Fibroblast of peridontal ligament (primary cell): ENCODE measurements around the gene STAB1.
A peak's percentile ranks its signal among the peaks of the same experiment; 100 is the strongest.
"Not testable (repeated sequence)": the region's sequence is repeated elsewhere in the genome, so short reads cannot be mapped to it uniquely, and the experiment has no call there.

Experiments used
- DNase-seq: peaks from one replicate; pipeline ENCODE4 v3.0.0-alpha.2; 2010; ENCODE audit errors: extremely low read depth

The STAB1 gene

DNA sequence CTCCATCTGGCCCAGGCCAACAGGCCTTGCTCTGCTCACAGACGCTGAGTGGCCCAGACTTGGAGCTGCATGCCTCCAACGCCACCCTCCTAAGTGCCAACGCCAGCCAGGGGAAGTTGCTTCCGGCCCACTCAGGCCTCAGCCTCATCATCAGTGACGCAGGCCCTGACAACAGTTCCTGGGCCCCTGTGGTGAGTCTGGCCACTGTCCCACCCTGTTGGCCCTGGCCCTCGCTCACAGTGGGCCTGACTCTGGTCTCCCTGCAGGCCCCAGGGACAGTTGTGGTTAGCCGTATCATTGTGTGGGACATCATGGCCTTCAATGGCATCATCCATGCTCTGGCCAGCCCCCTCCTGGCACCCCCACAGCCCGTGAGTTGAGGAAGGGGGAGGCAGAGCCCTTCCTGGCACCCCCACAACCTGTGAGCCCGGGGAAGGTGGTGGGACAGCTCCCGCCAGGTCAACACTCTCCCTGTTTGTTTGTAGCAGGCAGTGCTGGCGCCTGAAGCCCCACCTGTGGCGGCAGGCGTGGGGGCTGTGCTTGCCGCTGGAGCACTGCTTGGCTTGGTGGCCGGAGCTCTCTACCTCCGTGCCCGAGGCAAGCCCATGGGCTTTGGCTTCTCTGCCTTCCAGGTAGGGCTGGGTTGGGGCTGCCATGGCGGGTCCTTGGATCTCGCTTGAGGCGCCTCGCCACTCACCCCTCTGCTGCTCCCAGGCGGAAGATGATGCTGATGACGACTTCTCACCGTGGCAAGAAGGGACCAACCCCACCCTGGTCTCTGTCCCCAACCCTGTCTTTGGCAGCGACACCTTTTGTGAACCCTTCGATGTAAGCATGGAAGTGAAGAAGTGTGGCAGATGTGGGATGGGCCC, 28.5 kb downstream of the STAB1 start:
- no peak for DNase-seq

DNA sequence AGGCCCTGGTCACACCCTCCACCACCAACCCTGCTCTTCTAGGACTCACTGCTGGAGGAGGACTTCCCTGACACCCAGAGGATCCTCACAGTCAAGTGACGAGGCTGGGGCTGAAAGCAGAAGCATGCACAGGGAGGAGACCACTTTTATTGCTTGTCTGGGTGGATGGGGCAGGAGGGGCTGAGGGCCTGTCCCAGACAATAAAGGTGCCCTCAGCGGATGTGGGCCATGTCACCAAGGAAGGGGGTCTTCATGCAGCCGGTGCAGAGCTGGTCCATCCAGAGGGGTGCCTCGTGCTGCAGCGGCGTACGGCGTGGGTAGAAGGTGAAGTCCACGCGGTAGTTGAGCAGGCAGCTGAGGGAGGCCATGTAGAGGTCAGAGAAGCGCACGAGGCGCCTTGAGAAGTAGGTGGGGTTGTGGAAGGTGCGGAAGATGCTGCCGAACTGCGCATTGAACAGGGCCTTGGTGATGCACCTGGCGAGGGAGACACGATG, 29.2 kb downstream of the STAB1 start:
- no peak for DNase-seq

GRCh38 chr3:52524752-52525679, 29.9 kb downstream of the STAB1 start:
- no peak for DNase-seq

DNA sequence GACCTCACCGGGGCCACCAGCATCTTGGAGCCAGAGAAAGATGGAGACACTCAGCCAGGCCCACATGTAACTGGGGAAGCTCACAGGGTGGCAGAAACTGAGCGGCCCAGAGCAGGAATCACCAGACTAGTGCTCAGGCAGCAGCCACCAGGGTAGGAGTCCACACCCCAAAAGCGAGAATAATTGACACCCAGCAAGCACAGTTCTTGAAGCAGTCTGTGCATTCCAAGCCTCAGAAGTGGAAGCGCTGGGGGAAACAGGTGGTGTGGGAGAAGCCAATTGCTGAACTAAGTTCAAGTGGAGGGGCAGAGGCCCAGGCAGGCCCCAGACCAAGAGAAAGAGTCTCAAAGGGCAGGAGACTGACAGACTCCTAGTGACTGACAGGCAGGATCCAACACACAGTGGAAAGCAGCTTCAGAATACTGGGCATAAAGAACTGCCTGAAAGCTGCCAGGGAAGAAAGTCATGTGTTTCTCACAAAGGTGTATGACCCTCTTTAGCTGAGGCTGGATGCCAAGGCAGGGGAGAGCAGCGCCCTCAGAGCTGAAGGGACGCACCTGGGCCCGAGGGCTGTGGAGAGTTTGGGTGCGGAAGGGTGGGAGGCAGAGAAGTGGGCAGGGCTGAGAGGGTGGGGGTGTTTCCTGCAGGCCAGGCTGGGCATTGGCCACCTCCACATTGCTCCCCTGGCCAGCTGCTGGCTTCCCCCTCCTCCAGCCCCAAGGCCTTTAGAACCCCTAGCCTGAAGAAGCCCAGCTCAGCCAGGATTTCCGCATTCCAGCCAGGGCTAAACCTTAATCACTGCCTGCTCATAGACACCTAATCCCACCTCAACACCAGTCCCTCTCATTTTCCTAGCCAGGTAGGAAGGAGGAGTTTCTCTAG, 30.8 kb downstream of the STAB1 start:
- DNase-seq = no peak

DNA sequence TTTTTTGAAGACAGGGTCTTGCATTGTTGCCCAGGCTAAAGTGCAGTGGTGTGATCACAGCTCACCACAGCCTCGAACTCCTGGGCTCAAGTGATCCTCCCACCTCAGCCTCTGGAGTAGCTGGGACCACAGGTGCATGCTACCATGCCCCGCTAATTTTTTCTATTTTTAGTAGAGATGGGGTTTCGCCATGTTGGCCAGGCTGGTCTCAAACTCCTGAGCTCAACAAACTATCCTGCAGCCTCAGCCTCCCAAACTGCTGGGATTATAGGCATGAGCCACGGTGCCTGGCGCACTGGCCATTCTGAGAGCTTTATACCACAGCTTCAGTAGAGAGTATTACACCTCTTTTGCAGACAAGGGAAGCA, 31.5 kb downstream of the STAB1 start:
- DNase-seq = not testable (repeated sequence)

DNA sequence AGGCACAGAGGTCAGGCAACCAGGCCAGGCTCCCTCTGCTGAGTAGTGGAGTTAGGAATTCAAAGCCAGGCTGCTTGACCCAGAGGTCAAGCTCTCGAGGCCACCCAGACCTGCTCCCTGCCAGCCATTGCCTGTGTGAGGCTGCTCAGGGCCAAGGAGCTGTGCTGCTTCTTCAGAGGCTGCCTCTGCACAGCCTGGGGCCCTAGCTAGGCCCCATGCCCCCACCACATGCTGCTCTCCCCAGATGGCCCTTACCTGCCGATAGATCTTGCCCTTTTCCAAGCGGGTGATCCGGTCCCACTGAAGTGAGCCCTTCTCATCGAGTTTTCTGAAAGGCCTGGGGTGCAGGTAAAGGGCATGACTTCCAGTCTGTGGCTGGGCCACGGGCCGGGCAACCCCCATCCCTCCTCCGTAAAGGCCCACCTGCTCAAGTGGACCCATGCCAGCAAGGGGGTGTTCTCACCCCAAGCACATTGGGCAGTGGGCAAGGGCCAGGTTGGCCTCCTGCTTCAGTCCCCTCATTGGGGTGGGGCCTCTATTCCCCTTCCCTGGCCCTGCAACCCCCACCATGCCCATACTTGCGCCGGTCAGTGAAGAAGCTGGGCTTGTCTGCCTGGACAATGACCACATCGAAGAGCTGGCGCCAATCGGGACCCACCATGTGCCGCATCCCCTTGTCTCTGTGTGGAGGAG, 32.0 kb downstream of the STAB1 start:
- DNase-seq = no peak

- DNase-seq = no peak
These were observed 32.8 kb downstream of the STAB1 start for GRCh38 chr3:52527732-52528585.

- no peak for DNase-seq
These were observed 33.6 kb downstream of the STAB1 start for GRCh38 chr3:52528586-52529375.

DNA sequence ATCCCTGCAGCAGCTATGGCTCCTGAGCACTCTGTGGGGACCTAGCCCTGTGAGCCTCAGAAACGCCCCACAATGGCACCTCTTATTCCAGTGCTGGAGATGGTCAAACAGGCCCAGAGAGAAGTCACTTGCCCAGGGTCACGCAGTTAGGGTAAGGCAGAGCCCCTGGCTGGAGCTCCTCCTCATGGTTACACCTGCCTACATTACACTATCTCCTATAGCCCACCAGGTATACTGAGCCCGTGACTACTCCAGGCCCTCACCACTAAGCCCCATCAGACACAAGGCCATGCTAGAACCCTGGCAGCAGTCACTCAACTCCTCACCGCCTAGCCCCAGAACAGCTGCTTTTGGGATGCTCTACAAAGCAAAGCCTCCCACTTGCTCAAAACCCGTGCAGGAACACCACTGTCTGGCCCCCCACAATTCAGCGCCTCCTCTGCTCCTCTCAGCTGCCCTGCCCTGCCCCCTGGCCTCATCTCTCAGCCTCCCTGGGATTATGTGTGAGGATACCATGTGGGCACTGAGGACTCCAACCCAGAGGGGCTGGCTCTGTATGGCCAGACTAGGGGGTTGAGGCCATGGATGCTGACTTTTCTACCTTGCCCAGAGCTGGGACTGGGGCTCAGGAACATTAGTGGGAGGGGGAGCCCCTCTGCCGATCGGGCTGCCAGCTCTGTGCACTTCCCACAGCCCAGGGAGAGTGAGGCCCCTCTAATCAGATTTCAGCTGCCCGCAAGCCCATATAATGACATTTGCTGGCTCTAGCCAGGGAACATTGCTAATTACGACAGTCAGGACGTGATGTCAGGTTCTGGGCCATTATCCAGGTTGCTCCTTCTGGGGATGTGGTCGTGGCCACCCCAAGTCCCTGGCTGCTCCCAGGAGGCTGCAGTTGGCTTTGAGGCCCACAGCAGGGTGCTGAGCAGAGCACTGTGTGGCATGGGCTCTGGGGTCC, 34.5 kb downstream of the STAB1 start:
- DNase-seq = no peak

DNA sequence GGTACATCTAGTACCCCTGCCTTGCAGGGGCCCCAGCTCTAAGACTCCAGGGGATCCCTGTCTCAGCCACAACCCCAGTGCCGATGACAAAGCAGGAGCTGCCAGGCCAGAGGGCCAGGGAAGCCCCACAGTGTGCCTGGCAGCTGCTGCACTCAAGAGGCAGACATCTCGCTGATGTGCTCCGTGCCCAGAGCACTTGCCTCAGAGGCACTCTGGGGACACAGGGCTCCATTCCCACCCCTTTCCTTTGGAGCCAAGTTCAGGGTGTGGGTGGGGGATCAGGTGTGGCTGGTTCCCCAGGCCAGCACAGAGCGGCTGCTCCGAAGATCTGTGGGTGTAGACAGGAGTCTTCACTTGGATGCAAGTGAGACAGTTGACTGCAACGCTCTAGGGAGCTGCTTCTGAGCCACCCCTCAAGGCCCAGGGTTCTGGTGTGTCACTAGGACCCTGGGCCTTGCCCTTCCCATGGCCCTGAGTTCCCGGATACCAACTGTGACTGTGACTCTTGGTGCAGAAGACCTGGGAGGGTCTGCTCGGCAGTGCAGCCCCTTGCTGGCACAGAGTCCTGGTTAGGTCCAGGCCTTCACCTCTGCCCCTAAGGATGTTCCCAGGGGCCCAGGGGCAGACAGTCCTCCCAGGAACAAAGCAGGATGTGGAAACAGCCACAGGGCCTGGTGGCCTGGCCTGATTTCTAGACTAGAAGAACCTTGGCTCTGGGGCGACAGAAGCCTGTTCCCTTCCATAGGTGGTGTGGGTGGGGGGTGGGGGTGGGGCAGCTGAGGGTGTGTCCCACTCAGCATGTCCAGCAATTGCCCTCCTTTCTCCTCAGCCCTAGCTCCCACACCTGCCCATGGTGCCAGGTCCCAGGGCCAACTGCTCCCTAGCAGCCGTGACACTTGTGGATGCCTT, 36.0 kb downstream of the STAB1 start:
- no peak for DNase-seq

- DNase-seq = no peak
These were observed 36.9 kb downstream of the STAB1 start for GRCh38 chr3:52531860-52532516.

- no peak for DNase-seq
These were observed 37.3 kb downstream of the STAB1 start for GRCh38 chr3:52532517-52532837.

DNA sequence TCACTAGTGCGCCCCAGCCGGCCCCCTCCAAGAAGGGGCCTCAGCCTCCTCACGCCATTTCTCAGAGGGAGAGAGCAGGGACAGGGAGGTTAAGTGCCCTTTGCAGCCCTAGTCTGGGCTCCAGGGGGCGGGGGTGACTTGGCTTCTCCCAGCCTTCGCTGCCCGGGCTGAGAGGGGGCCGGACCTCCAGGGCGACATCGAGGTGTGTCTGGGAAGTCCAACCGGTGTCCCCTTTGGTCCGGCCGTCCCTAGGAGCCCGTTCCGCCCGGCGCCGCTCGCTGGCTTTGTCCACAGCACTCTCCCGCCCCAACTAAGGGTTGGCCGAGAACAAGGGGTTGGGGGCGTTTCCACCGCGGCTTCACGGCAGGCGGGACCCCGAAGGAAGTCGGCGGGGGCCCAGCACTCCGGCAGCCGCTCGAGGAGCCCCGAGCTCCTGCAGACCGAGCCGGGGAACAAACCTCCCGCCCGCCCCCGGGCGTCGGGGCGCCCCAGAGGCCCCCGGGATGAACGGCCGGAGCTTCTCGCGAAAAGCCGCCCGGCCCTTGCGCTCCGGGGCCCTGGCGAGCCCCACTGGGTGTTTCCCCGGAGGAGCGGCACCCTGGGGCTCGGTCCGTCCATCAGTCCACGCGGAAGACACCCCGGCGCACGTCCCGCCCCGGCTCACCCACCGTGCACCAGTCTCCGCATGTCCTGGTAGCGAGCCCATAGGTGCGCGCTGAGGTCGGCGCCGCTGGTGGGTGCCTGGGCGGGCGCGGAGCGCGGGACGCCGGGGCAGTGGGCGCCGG, 37.9 kb downstream of the STAB1 start:
- DNase-seq = no peak

DNA sequence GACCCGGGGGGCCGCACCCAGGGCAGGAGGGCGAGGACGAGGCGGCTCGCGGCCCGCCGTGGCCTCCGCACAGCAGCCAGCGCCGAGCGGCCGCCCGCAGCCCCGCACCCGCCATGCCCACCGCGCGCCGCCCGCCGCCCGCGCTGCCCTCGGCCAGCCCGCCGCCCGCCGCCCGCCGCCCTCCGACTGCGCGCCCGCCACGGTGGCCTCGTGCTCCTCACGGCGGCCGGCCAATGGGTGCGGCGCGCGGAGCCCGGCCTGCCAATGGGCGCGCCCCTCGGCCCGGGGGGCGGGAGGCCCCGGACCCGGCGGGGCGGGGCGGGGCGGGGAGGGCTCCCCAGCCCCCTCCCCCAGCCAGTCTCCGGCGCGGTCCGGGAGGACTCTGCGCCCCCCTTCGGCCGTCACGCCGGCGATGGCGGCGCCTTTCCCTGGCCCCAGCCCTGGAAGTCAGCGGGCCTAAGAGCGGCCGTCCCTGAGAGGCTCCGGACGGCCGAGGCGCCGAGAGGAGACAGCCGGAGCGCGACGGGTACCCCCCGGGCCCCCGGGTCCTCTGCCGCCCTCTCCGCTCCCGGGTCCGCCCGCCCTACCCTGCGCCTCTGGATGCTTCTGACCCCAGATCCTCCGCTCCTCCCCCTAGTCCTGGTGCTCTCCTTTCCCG, 38.6 kb downstream of the STAB1 start, which contains the start of gene NT5DC2:
TSS of gene NT5DC2 (minus strand) at position 235 of the 658 bp plus-strand sequence. CDS start at position 115, 120 bp downstream.
- peak; percentile 42 for DNase-seq
